ENCODE measurements around the gene FSD1.
"Not testable (repeated sequence)": the region's sequence is repeated elsewhere in the genome, so short reads cannot be mapped to it uniquely, and the experiment has no call there.

FSD1 gene

GRCh38 chr19:4304538-4305256 lies at the start of gene FSD1:
TSS of gene FSD1 (plus strand) at chr19:4304598. CDS start at chr19:4304747, 149 bp downstream.
- peak; percentile 71 for DNase-seq (ENCODE audit: low read depth)

DNA sequence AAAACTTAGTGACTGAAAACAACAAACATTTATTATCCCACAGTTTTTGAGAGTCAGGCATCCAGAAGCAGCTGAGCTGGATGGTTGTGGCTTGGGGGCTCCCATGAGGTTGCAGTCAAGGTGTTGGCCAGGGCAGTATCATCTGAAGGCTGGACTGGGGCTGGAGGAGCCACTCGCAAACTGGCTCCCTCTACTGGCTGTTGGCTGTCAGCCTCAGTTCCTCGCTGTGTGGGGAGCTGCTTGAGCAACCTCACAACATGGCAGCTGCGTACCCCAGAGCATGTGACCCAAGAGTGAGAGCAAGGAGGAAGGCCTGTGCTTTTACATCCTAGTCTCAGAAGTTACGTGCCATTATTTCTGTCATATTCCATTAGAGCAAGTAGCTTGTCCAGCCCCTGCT lies 47.8 kb upstream of the FSD1 start:
- no peak for DNase-seq (ENCODE audit: low read depth)

DNA sequence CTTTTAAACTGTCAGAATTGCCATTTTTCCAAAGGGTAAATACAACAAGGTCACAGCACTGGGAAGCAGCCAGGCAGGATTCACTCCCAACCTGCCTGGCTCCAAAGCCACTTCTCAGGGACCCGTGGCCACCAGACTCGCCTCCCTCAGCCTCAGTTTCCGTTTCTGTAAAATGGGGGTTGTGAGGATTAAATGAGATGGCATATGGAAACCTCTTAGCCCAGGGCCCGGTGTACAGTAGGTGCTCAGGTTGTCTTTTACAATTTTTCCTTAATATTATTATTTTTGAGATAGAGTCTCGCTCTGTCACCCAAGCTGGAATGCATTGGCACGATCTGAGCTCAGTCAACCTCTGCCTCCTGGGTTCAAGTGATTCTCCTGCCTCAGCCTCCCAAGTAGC lies 47.4 kb upstream of the FSD1 start:
- DNase-seq (ENCODE audit: low read depth) = no peak

GRCh38 chr19:4258181-4258580 lies 46.2 kb upstream of the FSD1 start:
- DNase-seq (ENCODE audit: low read depth) = no peak

DNA sequence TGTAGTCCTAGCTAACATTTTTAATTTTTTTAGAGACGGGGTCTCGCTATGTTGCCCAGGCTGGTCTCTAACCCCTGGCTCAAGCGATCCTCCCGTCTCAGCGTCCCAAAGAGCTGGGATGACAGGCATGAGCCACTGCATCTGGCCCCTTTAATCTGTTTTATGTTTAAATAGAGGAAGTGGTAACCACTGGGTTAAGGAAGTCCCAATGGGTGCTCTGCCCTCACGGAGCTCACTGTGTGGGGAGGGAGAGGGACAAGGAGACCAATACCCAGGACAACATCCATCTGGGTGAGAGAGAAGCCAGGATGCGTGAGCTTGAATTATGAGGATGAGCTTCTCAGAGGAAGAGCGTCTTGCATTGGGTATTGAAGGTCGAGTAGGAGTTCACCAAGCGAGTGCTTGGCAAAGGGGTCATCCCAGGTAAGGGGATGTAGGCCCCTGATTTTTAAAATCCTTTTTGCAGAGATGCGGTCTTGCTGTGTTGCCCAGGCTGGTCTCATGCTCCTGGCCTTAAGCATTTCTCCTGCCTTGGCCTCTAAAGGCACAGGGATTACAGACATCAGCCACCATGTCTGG lies 43.7 kb upstream of the FSD1 start:
- DNase-seq (ENCODE audit: low read depth) = no peak

GRCh38 chr19:4264812-4265211 lies 39.6 kb upstream of the FSD1 start:
- no peak for DNase-seq (ENCODE audit: low read depth)

- no peak for DNase-seq (ENCODE audit: low read depth)
These were observed 38.0 kb upstream of the FSD1 start for GRCh38 chr19:4266253-4267000.

DNA sequence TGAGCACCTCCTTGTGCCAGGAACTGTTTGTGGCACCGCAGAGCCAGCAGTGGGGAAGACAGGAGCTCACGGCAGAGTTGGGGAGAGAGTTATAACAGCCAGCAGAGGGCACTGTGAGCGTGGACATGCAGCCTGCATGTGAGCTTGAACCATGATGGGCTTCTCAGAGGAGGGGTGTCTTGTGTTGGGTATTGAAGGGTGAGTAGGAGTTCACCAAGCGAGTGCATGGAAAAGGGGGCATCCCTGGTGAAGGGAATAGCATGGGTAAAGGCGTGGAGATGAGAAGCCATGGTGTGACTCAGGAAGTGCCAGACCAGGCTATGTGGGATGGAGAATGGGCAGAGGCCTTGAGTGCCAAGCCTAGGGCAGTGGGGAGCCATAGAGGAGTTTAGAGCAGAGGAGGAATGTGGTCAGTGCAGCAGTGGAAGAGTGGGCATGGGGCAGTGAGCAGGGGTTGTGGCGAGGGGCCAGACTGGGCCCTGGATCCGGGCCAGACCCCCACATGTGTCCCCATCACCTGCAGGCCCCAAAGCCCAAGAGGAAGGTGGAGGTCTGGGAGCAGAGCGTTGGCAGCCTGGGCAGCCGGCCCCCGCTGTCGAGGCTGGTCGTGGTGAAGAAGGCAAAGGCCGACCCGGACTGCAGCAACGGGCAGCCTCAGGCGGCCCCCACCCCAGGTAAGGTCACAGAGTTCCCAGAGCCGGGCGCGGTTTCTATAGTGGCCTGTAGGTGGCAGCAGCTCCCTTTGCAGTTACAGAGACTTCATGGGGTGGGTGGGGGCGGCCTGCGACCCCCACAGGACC lies 37.1 kb upstream of the FSD1 start:
- peak; percentile 42 for DNase-seq (ENCODE audit: low read depth)

- DNase-seq (ENCODE audit: low read depth) = no peak
These were observed 36.2 kb upstream of the FSD1 start for GRCh38 chr19:4267901-4268815.

DNA sequence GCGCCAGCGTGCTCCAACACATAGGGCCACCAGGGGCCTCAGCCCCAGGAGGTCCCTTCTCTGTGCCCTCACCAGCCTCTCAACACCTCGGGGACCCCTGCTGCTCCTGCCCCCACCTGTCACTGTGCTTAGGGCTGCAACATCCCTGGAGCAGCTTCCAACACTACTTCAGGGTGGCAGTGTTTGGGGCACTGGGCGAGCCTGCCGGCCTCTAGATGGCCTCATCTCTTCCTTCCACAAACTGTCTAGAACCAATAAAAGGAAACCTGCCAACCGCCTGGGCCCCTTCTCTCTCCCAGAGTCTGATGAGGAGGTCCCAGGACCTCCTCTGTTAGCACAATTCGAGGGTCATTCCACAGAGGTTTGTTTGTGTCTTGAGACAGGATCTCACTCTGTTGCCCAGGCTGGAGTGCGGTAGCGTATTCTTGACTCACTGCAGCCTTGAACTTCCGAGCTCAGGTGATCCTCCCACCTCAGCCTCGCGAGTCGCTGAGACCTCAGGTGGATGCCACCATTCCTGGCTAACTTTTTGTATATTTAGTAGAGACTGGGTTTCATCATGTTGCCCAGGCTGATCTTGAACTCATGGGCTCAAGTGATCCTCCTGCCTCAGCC lies 35.5 kb upstream of the FSD1 start:
- no peak for DNase-seq (ENCODE audit: low read depth)

DNA sequence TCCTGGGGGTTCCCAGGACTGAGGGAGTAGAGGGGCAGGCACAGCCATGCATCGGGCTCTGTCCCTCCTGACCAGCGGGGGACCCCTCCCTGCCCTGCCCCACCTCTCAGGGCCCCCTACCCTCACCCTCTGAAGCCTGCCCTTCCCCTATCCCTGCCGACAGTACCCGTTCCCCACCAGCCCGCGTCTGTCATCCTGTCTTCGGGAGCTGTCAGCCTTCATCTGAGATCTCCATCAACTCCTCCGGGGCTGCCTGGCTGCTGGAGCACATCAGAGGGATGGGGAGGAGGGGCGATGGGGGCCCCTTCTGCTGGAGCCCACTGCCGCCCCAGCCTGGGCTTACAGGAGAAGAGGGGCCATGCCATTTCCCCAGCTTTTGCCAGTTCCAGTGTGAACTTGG lies 31.5 kb upstream of the FSD1 start:
- DNase-seq (ENCODE audit: low read depth) = no peak

DNA sequence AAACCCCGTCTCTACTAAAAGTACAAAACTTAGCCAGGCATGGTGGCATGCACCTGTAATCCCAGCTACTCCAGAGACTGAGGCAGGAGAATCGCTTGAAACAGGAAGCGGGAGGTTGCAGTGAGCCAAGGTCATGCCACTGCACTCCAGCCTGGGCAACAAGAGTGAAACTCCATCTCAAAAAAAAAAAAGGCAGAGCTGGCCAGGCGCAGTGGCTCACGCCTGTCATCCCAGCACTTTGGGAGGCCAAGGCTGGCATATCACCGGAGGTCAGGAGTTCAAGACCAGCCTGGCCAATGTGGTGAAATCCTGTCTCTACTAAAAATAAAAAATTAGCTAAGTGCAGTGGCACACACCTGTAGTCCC lies 30.1 kb upstream of the FSD1 start:
- not testable (repeated sequence) for DNase-seq (ENCODE audit: low read depth)

DNA sequence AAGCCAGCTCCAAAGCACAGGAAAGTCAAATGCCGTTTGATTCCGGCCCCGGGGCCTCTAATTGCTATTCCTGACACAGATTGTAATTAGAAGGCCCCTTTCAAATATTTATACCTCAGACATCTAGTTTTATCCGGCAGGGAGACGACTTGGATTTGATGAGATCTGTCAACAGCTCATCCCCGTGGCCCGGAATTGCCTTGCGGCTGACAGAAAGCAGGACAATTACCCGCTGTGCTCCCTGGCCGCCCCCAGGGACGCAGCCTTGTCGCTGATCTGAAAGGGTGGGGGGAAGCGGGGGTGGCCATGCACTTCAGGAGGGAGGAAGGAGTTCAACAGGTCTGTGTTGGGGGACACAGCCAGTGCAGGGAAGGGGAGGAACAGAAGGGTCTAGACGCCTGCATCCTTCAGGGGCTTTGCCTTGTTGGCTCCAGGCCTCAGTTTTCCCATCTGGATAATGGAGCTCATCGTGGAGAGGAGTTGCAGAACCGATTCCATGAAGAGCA lies 27.2 kb upstream of the FSD1 start:
- no peak for DNase-seq (ENCODE audit: low read depth)

DNA sequence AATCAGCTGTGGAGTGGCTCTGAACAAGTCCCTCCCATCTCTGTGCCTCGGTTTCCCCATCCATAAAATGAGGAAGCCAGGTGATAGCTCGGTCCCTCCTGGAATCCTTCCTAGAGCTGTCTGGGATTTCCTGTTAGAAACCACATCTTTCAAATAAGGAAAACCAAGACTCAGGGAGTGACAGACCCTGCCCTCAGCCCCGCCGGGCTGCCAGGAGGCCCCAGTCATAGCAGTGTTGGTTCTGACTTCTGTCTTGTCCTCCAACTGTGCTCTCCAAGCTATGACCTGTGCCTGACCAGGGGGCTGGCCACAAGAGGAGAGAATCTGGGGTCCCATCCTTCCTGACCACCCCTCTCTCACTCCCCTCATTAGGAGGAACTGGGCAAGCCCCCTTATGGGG lies 26.4 kb upstream of the FSD1 start:
- no peak for DNase-seq (ENCODE audit: low read depth)

GRCh38 chr19:4278419-4279266 lies 25.8 kb upstream of the FSD1 start, which contains the start of gene SHD:
TSS of gene SHD (plus strand) at chr19:4279266. CDS start at chr19:4280064, 798 bp downstream.
- no peak for DNase-seq (ENCODE audit: low read depth)

DNA sequence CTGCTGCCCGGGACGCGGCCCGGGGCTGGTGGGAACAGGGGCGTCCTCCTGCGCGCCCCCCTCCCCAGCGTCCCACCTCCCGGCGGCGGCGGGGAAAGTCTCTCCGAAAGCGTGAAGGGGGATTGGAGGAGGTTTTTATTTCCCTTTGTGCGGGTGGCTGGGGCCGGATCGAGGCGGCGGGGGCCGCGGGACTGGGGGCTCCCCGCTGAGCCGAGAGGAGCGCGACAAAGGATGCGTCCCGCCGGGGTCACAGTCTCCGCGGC lies 25.2 kb upstream of the FSD1 start:
- DNase-seq (ENCODE audit: low read depth) = no peak

DNA sequence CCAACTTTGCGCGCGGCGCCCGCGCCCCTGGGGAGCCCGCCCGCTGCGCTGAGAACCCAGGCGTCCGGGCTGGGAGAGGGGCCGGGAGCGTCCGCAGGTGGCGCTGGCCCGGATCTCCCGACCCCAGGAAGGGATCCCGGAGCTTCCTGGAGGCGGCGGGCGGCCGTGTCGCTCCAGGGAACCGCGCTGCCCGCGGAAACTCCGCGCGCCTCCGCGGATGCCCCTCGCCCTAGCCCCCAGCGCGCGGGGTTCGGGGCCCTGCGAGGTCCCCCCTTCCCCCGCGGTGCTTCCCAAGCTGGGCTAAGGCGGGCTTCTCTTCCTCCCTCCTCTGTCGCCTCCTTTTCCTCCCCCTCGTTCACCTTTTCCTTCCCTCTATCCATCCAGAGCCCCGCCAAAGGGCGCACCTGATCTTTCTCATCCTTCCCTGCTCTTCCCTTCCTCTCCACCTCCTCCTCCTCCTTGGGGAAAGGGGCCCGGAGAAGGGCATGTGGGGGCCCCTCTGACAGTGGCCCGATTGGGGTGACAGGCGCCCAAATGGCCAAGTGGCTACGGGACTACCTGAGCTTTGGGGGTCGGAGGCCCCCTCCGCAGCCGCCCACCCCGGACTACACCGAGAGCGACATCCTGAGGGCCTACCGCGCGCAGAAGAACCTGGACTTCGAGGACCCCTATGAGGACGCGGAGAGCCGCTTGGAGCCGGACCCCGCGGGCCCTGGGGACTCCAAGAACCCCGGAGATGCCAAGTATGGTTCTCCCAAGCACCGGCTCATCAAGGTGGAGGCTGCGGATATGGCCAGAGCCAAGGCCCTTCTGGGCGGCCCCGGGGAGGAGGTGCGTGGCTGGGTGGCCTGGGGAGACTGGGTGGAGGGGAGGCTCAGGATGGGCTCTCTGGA lies 24.6 kb upstream of the FSD1 start:
- DNase-seq (ENCODE audit: low read depth) = no peak

GRCh38 chr19:4284176-4284958 lies 20.0 kb upstream of the FSD1 start:
- DNase-seq (ENCODE audit: low read depth) = peak; percentile 16
